ENCODE data around the gene COA1. TPM values are rescaled to one million over a fixed set of nuclear protein-coding genes. Genes with fewer than 3 reads are reported as not detected.

COA1 gene
- total RNA-seq, 1 experiment from 2014 or later = 65.5 TPM

DNA sequence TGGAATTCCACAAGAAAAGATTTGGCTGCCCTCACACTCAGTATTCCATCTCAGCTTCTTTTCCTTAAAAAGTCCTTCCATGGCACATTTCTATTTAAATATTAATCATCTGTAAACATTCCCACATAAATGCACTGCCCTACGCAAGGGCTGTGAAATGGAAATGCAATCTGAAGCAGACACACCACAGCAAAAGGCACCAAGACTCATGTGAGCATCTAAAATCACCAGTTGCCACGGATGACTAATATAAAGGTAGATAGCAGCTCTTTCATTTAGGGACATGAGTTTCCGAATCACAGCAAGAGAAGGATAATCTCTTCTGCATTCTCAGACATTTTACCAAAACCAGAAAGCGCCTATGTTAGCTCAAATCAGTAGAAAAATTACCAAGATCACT, 31.6 kb downstream of the COA1 start:
- DNase-seq (ENCODE audit: low read depth, low spot score) (no peak), ATAC-seq (no peak)
- ChIA-PET POLR2A (interaction anchor here (0.7 to 0.8 kb wide), 2 partner anchors 115 to 188 kb away, joined by 3 to 6 read pairs; partner anchors contain the start of gene STK17A), CTCF (interaction anchor here (4.4 kb wide), 1 partner anchor 115 kb away, joined by 128 read pairs; the partner anchor contains the start of gene STK17A)
- no TSS peak for BruUV-seq (replicated peaks)
- H3K27me3 ChIP-seq (ENCODE audit: control insufficient read depth, insufficient read depth, low read length) = no peaks in the 10 kb centered on the region
- in situ Hi-C loops (cut with HindIII; ENCODE audit: low pct_unique_long_range_greater_than_20kb, low sequenced_read_pairs) (no loop called here), intact Hi-C loops (cut with micrococcal nuclease; ENCODE audit: unreplicated experiment) (loop anchor here (5.0 kb wide), 1 partner anchor 50 kb away; no protein-coding TSS in a partner anchor)
- no peak for TF ChIP-seq TCF7L2 (IDR thresholded peaks at IDR 0.05; ENCODE audit: low read depth, low read length)
- TF ChIP-seq, protein P1, sequence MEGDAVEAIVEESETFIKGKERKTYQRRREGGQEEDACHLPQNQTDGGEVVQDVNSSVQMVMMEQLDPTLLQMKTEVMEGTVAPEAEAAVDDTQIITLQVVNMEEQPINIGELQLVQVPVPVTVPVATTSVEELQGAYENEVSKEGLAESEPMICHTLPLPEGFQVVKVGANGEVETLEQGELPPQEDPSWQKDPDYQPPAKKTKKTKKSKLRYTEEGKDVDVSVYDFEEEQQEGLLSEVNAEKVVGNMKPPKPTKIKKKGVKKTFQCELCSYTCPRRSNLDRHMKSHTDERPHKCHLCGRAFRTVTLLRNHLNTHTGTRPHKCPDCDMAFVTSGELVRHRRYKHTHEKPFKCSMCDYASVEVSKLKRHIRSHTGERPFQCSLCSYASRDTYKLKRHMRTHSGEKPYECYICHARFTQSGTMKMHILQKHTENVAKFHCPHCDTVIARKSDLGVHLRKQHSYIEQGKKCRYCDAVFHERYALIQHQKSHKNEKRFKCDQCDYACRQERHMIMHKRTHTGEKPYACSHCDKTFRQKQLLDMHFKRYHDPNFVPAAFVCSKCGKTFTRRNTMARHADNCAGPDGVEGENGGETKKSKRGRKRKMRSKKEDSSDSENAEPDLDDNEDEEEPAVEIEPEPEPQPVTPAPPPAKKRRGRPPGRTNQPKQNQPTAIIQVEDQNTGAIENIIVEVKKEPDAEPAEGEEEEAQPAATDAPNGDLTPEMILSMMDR (IDR thresholded peaks at IDR 0.05) = no peak
- TF ChIP-seq SIN3A (IDR thresholded peaks at IDR 0.05; ENCODE audit: borderline replicate concordance, insufficient read depth, low read depth, low read length) = no peak
- TF ChIP-seq, protein P2, sequence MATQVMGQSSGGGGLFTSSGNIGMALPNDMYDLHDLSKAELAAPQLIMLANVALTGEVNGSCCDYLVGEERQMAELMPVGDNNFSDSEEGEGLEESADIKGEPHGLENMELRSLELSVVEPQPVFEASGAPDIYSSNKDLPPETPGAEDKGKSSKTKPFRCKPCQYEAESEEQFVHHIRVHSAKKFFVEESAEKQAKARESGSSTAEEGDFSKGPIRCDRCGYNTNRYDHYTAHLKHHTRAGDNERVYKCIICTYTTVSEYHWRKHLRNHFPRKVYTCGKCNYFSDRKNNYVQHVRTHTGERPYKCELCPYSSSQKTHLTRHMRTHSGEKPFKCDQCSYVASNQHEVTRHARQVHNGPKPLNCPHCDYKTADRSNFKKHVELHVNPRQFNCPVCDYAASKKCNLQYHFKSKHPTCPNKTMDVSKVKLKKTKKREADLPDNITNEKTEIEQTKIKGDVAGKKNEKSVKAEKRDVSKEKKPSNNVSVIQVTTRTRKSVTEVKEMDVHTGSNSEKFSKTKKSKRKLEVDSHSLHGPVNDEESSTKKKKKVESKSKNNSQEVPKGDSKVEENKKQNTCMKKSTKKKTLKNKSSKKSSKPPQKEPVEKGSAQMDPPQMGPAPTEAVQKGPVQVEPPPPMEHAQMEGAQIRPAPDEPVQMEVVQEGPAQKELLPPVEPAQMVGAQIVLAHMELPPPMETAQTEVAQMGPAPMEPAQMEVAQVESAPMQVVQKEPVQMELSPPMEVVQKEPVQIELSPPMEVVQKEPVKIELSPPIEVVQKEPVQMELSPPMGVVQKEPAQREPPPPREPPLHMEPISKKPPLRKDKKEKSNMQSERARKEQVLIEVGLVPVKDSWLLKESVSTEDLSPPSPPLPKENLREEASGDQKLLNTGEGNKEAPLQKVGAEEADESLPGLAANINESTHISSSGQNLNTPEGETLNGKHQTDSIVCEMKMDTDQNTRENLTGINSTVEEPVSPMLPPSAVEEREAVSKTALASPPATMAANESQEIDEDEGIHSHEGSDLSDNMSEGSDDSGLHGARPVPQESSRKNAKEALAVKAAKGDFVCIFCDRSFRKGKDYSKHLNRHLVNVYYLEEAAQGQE (IDR thresholded peaks at IDR 0.05; ENCODE audit: insufficient read depth in 1 of 2, low read depth in 2 of 2, low read length in 1 of 2) = no peak
- no peak for TF ChIP-seq POLR2AphosphoS5 (IDR thresholded peaks at IDR 0.05; ENCODE audit: low read depth, low read length)
- no peak overlapping the region for H3K4me3 ChIP-seq (ENCODE audit: low read depth in 2 of 2, low read length in 2 of 2)
- no peaks in the 10 kb centered on the region for H3K36me3 ChIP-seq (ENCODE audit: control insufficient read depth, insufficient read depth, low read length)
- no peak overlapping the region for H3K27ac ChIP-seq (ENCODE audit: low read length)
- H3K9me3 ChIP-seq (ENCODE audit: control insufficient read depth, insufficient read depth, low read depth, low read length) = peaks cover 4% of the 10 kb centered on the region; the same call in 1 of the 2 replicates
- no peaks in the 10 kb centered on the region for H3K4me1 ChIP-seq (ENCODE audit: control insufficient read depth, insufficient read depth, low read length)

DNA sequence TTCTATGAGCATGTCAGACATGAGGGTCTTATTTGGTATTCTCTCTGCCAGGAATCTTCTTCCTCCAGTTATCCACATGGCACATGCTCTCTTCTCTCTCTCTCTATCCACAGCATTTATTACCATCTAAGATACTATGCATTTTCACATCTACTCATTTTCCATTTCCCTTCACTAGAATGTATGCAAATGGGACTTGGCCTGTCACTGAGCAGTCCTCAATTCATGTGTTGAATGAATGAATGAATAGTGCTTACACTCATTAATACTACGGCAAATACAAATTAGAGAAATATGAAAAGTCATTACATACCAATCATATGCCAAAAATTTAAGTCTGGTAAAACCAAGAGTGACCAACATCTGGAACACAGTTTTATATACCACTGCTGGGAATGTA, 34.0 kb downstream of the COA1 start:
- intact Hi-C loops (cut with micrococcal nuclease; ENCODE audit: unreplicated experiment) = loop anchor here (5.0 kb wide), 1 partner anchor 48 kb away; no protein-coding TSS in a partner anchor
- H3K4me1 ChIP-seq (ENCODE audit: control insufficient read depth, insufficient read depth, low read length) = no peaks in the 10 kb centered on the region
- POLR2A ChIA-PET = no interaction called here

More for the DNA sequence above, 34.0 kb downstream of the COA1 start:
- in situ Hi-C loops (cut with HindIII; ENCODE audit: low pct_unique_long_range_greater_than_20kb, low sequenced_read_pairs) = no loop called here
- CTCF ChIA-PET = no interaction called here
- no peak overlapping the region for H3K4me3 ChIP-seq (ENCODE audit: low read depth in 2 of 2, low read length in 2 of 2)
- no peaks in the 10 kb centered on the region for H3K36me3 ChIP-seq (ENCODE audit: control insufficient read depth, insufficient read depth, low read length)
- DNase-seq (ENCODE audit: low read depth, low spot score) = no peak
- TF ChIP-seq, protein P2 (IDR thresholded peaks at IDR 0.05; ENCODE audit: insufficient read depth in 1 of 2, low read depth in 2 of 2, low read length in 1 of 2) = no peak
- no peak for TF ChIP-seq POLR2AphosphoS5 (IDR thresholded peaks at IDR 0.05; ENCODE audit: low read depth, low read length)
- TF ChIP-seq, protein P1 (IDR thresholded peaks at IDR 0.05) = no peak
- TF ChIP-seq SIN3A (IDR thresholded peaks at IDR 0.05; ENCODE audit: borderline replicate concordance, insufficient read depth, low read depth, low read length) = no peak
- no peak for TF ChIP-seq TCF7L2 (IDR thresholded peaks at IDR 0.05; ENCODE audit: low read depth, low read length)
- H3K27ac ChIP-seq (ENCODE audit: low read length) = no peak overlapping the region
- ATAC-seq = no peak
- H3K9me3 ChIP-seq (ENCODE audit: control insufficient read depth, insufficient read depth, low read depth, low read length) = peaks cover 4% of the 10 kb centered on the region; the same call in 1 of the 2 replicates
- BruUV-seq (replicated peaks) = no TSS peak
- no peaks in the 10 kb centered on the region for H3K27me3 ChIP-seq (ENCODE audit: control insufficient read depth, insufficient read depth, low read length)
